HG03520 (cell line): ENCODE data around the gene SPRYD4.
A peak's percentile ranks its signal among the peaks of the same experiment; 100 is the strongest.
"Not testable (repeated sequence)": the region's sequence is repeated elsewhere in the genome, so short reads cannot be mapped to it uniquely, and the experiment has no call there.

Experiments
- ATAC-seq: cut with Tn5 transposase; IDR thresholded peaks from one replicate; pipeline ENCODE4 v1.9.1; 2021; ENCODE audit warnings: mild to moderate bottlenecking, moderate library complexity; ENCODE audit not compliant: unreplicated experiment

The SPRYD4 gene

GRCh38 chr12:56476143-56476542 is 7.8 kb downstream of the SPRYD4 start:
- no peak for ATAC-seq

DNA sequence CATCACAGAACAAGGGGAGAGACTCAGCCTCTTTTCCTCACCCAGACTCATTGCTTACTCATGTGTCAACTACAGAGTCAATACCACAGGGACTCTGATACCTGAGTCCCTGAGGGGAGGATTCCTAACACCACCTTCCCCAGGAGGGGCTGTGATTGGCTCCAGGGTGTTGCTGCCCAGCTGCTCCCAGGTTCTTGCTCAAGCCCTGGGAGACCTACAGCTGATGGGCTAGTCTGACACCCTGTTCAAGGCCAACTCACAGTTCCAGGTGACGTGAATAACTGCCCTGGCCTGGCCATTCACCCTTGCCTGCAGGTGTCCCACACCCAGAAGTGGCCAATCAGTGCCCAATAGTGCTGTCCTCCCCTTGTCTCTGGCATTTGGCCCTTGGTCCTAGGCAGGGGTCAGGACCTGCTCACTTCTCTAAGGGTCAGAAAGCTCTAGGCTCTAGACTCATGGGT is 8.6 kb downstream of the SPRYD4 start:
- ATAC-seq, result no peak

- no peak for ATAC-seq
These were observed 9.3 kb downstream of the SPRYD4 start for GRCh38 chr12:56477521-56478225.

DNA sequence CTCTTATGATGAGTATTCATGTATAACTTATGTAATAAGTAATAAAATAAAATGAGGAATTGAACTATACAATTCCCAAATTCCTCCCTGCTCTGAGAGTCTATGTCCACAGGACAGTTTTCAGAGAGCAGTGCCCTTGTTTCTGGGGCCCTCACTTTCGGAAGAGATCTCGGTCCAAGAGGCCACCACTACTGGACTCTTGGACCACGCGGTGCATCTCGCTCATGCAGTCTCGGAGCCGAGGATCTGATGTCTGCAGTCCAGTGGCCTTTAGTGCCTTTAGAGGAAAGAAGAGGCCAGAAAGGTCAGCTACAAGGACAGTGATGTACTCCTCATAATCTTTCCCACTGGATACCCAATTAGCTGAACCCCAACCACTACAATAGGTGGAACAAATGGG is 11.2 kb downstream of the SPRYD4 start:
- no peak for ATAC-seq

GRCh38 chr12:56484566-56484965 is 16.2 kb downstream of the SPRYD4 start:
- no peak for ATAC-seq

DNA sequence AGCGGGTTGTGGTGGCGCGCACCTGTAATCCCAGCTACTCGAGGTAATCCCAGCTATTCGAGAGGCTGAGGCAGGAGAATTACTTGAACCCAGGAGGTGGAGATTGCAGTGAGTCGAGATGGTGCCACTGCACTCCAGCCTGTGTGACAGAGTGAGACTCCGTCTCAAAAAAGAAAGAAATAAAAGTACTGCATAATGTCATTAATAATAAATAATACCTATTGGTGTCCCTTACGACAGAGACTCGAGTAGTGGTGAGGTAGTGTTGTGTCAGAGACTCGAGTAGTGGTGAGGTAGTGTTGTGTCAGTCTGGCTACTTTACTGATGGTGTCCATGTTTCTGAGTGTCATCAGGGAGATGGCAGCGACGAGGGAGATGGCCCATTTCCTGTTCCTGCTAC is 18.3 kb downstream of the SPRYD4 start:
- no peak for ATAC-seq

DNA sequence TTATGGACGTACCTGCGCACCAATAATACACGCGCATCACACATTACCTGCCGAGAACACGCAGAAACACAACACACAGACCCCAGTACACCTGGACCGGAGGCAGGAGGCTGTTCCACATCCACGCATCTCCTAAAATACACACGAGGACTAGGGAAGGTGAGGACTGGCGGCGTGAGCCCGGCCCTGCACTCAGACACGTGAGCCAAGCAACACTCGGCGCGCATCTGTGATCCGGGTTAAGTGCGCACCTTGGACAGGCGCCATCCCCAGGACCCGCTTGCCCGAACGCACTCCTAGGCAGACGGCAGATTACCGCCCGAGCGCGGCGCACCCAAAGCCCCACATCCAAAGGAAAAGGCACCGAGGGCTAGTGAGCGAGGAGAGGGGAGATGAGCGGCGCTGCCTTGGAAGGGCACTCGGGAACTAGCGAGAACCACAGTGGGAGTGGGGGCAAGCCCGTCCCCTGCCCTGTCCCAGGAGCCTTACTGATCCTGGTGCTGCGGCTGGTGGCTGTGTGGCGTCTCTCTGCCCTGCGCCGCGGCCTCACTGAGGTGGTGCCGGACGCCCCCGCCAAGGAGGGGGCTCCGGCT is 19.2 kb downstream of the SPRYD4 start:
- ATAC-seq, result peak; percentile 41

GRCh38 chr12:56488041-56488955 is 19.9 kb downstream of the SPRYD4 start, which contains the start of gene GLS2:
Gene GLS2 (minus strand): TSS chr12:56488161. CDS start chr12:56488118, 43 bp downstream.
- ATAC-seq, result peak; percentile 81

DNA sequence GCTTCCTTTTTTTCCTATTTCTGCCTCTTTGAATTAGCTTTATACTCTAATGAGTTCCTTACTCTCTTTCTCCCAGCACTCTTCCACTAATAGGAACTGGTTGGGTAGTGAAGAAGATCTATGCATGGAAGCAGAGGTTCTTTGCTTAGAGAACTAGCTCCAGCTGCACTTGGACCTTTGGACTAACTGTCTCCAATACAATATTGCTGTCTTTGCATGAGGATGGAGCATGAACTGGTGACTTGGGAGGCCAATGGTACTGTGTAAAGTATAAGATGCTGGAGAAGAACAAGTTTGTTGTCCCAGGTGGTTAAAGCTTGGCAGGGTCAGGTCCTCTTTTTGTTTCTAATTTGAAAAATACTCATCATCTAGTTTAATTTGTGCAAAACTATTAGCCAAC is 22.0 kb downstream of the SPRYD4 start:
- no peak for ATAC-seq

DNA sequence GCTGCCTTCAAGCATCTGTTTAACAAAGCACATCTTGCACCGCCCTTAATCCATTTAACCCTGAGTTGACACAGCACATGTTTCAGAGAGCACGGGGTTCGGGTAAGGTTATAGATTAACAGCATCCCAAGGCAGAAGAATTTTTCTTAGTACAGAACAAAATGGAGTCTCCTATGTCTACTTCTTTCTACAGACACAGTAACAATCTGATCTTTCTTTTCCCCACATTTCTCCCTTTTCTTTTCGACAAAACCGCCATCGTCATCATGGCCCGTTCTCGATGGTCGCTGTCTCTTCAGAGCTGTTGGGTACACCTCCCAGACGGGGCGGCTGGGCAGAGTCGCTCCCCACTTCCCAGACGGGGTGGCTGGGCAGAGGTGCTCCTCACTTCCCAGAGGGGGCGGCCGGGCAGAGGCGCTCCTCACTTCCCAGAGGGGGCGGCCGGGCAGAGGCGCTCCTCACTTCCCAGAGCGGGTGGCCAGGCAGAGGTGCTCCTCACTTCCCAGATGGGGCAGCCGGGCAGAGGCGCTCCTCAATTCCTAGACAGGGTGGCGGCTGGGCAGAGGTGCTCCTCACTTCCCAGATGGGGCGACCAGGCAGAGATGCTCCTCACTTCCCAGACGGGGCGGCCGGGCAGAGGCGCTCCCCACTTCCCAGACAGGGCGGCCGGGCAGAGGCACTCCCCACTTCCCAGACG is 25.2 kb downstream of the SPRYD4 start:
- not testable (repeated sequence) for ATAC-seq

DNA sequence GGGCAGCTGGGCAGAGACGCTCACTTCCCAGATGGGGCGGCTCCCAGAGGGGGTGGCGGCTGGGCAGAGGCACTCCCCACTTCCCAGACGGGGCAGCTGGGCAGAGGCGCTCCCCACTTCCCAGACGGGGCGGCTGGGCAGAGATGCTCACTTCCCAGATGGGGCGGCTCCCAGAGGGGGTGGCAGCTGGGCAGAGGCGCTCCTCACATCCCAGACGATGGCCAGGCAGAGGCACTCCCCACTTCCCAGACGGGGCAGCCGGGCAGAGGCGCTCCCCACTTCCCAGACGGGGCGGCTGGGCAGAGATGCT is 25.7 kb downstream of the SPRYD4 start:
- not testable (repeated sequence) for ATAC-seq

GRCh38 chr12:56494481-56494880 is 26.1 kb downstream of the SPRYD4 start:
- not testable (repeated sequence) for ATAC-seq

GRCh38 chr12:56496704-56497103 is 28.3 kb downstream of the SPRYD4 start:
- ATAC-seq, result not testable (repeated sequence)

DNA sequence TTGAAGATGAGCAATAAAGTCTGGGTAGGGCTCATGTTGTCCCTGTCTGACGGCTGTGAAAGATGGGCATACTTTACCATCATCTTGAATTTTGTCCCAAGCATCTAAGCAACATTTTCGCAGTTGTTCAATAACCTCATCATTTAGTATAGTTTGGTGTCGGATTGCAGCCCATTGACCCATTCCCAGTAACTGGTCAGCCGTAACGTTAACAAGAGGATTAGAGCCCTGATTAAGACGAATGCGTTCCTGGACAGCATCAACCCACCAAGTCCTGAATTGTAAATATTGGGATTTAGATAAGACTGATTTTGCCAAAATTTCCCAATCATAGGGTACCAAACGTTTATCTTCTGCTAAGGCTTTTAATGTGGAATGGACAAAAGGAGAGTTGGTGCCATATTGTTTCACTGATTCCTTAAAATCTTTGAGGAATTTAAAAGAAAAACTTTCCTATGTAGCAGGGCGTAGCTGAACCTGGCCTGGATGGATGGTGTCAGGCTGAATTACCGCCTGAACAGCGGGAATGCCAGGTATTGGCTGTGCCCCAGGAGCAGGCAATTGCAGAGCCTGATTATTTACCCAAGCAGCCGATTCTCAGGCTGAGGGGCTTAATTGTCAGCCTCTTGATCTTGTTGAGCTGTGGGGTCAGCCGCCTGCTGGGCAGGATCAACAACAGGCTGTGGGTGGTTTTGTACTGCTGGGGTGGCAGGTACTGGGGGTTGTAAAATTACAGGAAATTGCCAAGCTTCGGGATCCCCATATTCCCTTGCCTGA is 29.9 kb downstream of the SPRYD4 start:
- ATAC-seq, result not testable (repeated sequence)

GRCh38 chr12:56499452-56499851 is 31.1 kb downstream of the SPRYD4 start:
- not testable (repeated sequence) for ATAC-seq

- ATAC-seq, result not testable (repeated sequence)
These were observed 31.5 kb downstream of the SPRYD4 start for GRCh38 chr12:56499879-56500278.

DNA sequence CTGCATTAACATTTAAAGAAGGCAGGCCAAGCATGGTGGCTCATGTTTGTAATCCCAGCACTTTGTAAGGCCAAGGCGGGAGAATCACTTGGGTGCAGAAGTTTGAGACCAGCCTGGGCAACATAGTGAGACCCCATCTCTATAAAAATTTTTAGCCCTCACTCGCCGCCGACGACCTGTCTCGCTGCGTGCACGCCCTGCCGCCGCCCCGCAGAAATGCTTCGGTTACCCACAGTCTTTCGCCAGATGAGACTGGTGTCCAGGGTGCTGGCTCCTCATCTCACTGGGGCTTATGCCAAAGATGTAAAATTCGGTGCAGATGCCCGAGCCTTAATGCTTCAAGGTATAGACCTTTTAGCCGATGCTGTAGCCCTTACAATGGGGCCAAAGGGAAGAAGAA is 42.4 kb downstream of the SPRYD4 start:
- no peak for ATAC-seq

- not testable (repeated sequence) for ATAC-seq
These were observed 45.6 kb downstream of the SPRYD4 start for GRCh38 chr12:56514014-56514318.

DNA sequence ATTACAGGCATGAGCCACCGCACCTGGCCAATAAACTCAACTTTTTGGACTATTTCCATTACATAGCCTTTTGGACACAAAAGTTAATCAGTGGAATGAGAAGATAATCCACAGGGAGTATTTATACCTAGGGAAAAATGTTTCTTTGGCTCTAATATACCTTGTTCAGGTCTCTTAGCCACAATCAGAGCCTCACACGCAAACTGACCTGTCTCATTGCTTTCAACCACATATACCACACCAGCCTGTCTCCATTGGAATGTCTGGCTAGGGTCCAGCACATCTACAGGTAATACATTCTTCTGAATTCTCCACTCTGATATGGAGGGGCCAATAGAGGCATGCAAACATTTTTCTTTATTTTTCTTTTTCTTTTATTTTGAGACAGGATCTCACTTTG is 49.5 kb downstream of the SPRYD4 start:
- ATAC-seq, result no peak

DNA sequence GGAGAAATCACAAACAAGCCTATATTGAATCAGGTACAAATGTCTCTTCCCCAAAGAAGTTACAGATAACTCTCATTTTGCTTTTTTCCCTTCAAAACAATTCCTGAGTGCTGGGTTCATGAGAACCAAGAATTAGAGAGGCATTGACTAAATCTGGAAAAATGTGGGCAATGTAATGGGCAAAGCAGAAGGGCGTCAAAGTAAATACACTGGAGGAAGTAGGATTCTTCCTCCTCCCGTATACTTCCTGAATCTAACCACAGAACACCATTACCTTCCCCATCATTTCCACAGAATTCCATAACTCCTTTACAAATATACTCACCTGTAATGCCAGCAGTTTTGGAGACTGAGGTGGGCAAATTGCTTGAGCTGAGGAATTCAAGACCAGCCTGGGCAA is 50.2 kb downstream of the SPRYD4 start:
- no peak for ATAC-seq
